Pancreas (tissue), 10 donors: ENCODE results near the gene FCAR. TPM values are rescaled to one million over a fixed set of nuclear protein-coding genes. Genes with fewer than 3 reads are reported as not detected.
"Not testable (repeated sequence)": the region's sequence is repeated elsewhere in the genome, so short reads cannot be mapped to it uniquely, and the experiment has no call there.

Experiments
- ATAC-seq, 4 donors: fragments of 200-7000 bp; cut with Tn5 transposase; one replicate each; pipeline versions ENCODE4 v1.8.0 to v1.9.1; 2020; ENCODE audit warnings: mild to moderate bottlenecking in 4 of 4, moderate library complexity in 4 of 4
- DNase-seq, 6 donors: peaks; one replicate each; pipeline ENCODE4 v3.0.0-alpha.2; 2020
- FAIRE-seq: peaks from 2 replicates; lab custom pipeline; 2012; peaks lifted over from hg19 to GRCh38; lab: Jason Lieb, UNC
- H3K27ac ChIP-seq, 4 donors: fragments of 200-600 bp; sonication (generic); 1 replicate in 3 of 4; 2 replicates in 1 of 4; pipeline versions ENCODE4 v1.5.0 to v1.8.0; 2020
- H3K27me3 ChIP-seq, 4 donors: fragments of 200-600 bp; one replicate each; pipeline ENCODE4 v1.8.0; 2021
- H3K36me3 ChIP-seq, 3 donors: fragments of 200-600 bp; sonication (generic) in 1 of 3; one replicate each; pipeline versions ENCODE4 v1.5.0 to v1.8.0; 2020 to 2021
- H3K4me1 ChIP-seq, 3 donors: fragments of 200-600 bp; one replicate each; pipeline ENCODE4 v1.8.0; 2021
- H3K4me3 ChIP-seq, 4 donors: fragments of 200-600 bp; sonication (generic) in 2 of 4; one replicate each; pipeline versions ENCODE4 v1.5.0 to v1.8.0; 2020 to 2021
- H3K9me3 ChIP-seq, 4 donors: fragments of 200-600 bp; one replicate each; pipeline ENCODE4 v1.8.0; 2021
- WGBS, 2 donors: extraction: QIAGEN DNeasy Blood & Tissue Kit; methylation state at CpG; one replicate each; pipeline ENCODE4 v1.1.7; 2013; 5-methylcytosine and 5-hydroxymethylcytosine counted together
- intact Hi-C, 3 donors: fragments of 100-400 bp; cut with DNase I; formaldehyde crosslinking; loops; one replicate each; pipeline versions ENCODE4 v1.11.1 to v1.14.2; 2022
- polyA plus RNA-seq, 2 donors: library from polyadenylated mRNA; stranded (reverse); fragments of 200-250 nt; gene quantifications; one replicate each; pipeline ENCODE4 v1.2.3, GENCODE V29; 2013
- total RNA-seq, 6 donors: library from RNA; stranded (reverse); fragmentation: NEBNext Ultra II Directional in 4 of 6; extraction: Animal tissue kit (Norgen Biotek cat#: 25700) in 4 of 6; gene quantifications; one replicate each; pipeline versions ENCODE4 v1.2.1 to v1.2.4, GENCODE V29; 2021 to 2023
- TF ChIP-seq, protein P1 (sequence below), 4 donors: fragments of 200-600 bp; sonication (generic) in 3 of 4; IDR thresholded peaks; one replicate each; pipeline versions ENCODE4 v1.5.0 to v1.8.0; 2021; ENCODE audit warnings: antibody characterized with exemption in 4 of 4
- donor health status: healthy with polysubstance abuse.
- donor health status: DM: no; HTN: no; CAD: no; lungs with moderate emphysema.
- donor health status: DM: no; HTN: no; CAD: no.
- donor health status: control.
- donor health status: control.
- donor health status: Bipolar disorder and iron deficiency.
- donor health status: DM: yes; HTN: yes; CAD: no.
- donor health status: DM: no; HTN: no; CAD: no.
- donor health status: DM: no; HTN: no; CAD: no.
- donor health status: DM: yes; HTN: yes; CAD: no.

The FCAR gene
- total and polyA plus RNA-seq, 8 donors, result 0.07 to 0.64 (median 0.29) TPM; not detected in 5

DNA sequence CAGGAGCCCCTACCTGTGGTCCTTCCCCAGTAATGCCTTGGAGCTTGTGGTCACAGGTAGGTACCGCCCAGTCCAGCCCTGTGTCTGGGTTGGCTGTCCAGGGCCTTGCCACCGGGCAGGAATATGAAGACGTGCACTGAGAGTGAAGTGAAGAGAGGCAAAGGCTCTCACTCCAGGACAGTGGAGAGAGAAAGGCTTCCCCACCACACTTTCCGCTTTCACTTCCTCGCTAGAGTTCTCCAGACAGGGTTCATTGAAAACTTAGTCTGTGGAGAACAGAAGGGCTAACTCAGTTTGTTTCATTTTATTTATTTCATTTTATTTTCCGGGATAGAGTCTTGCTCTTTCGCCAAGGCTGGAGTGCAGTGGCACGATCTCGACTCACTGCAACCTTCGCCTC is 14.2 kb downstream of the FCAR start:
- TF ChIP-seq, protein P1, sequence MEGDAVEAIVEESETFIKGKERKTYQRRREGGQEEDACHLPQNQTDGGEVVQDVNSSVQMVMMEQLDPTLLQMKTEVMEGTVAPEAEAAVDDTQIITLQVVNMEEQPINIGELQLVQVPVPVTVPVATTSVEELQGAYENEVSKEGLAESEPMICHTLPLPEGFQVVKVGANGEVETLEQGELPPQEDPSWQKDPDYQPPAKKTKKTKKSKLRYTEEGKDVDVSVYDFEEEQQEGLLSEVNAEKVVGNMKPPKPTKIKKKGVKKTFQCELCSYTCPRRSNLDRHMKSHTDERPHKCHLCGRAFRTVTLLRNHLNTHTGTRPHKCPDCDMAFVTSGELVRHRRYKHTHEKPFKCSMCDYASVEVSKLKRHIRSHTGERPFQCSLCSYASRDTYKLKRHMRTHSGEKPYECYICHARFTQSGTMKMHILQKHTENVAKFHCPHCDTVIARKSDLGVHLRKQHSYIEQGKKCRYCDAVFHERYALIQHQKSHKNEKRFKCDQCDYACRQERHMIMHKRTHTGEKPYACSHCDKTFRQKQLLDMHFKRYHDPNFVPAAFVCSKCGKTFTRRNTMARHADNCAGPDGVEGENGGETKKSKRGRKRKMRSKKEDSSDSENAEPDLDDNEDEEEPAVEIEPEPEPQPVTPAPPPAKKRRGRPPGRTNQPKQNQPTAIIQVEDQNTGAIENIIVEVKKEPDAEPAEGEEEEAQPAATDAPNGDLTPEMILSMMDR (IDR thresholded peaks at IDR 0.05), result no peak
- no peak overlapping the region for H3K4me3 ChIP-seq
- ATAC-seq (no peak), FAIRE-seq (no peak), DNase-seq (no peak)
- H3K9me3 ChIP-seq, result no peaks in the 10 kb centered on the region
- no peaks in the 10 kb centered on the region for H3K27me3 ChIP-seq
- H3K36me3 ChIP-seq, result no peaks in the 10 kb centered on the region
- intact Hi-C loops, result no loop called here
- no peaks in the 10 kb centered on the region for H3K4me1 ChIP-seq
- 69 to 79% methylated on average over 10 of the region's 10 CpGs for WGBS, 2 donors
- H3K27ac ChIP-seq, result no peak overlapping the region

DNA sequence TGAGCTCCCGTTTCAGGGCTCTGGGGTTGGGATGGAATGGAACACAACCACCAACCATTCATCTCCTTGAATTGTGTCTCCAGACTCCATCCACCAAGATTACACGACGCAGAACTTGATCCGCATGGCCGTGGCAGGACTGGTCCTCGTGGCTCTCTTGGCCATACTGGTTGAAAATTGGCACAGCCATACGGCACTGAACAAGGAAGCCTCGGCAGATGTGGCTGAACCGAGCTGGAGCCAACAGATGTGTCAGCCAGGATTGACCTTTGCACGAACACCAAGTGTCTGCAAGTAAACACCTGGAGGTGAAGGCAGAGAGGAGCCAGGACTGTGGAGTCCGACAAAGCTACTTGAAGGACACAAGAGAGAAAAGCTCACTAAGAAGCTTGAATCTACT is 15.5 kb downstream of the FCAR start:
- Histone ChIP-seq H3K27me3 (no peaks in the 10 kb centered on the region), H3K27ac (no peak overlapping the region), H3K36me3 (no peaks in the 10 kb centered on the region), H3K9me3 (no peaks in the 10 kb centered on the region), H3K4me1 (no peaks in the 10 kb centered on the region), H3K4me3 (no peak overlapping the region)
- TF ChIP-seq, protein P1 (IDR thresholded peaks at IDR 0.05), result no peak
- no peak for DNase-seq
- 65 to 79% methylated on average over 11 of the region's 11 CpGs for WGBS, 2 donors
- intact Hi-C loops, result no loop called here
- FAIRE-seq, result no peak
- ATAC-seq, result no peak

DNA sequence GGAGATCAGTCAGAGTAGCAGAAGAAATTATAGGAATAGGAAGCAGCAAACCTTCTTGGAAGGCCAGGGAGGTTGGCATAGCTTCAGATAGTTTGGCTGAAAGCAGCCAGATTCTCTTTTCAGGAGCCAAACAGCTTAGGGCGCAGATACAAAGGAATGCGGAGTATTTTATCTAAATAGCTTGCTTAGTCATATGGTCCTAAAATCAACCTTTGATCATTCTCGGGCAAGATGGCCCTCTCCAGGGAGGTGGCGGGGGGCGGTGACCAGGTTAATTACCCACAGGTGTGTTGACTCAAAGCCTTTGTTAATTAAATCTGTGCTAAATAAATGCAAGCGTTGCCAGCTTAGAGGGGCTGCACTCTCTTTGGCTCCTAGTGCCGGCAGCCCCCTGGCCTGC is 19.4 kb downstream of the FCAR start:
- Histone ChIP-seq H3K4me1 (no peaks in the 10 kb centered on the region), H3K27me3 (no peaks in the 10 kb centered on the region), H3K36me3 (no peaks in the 10 kb centered on the region), H3K4me3 (no peak overlapping the region), H3K9me3 (no peaks in the 10 kb centered on the region), H3K27ac (no peak overlapping the region)
- DNase-seq (no peak), ATAC-seq (no peak), FAIRE-seq (no peak)
- TF ChIP-seq, protein P1 (IDR thresholded peaks at IDR 0.05), result no peak
- WGBS, 2 donors, result 25 to 28% methylated on average over 7 of the region's 7 CpGs
- intact Hi-C loops, result no loop called here

DNA sequence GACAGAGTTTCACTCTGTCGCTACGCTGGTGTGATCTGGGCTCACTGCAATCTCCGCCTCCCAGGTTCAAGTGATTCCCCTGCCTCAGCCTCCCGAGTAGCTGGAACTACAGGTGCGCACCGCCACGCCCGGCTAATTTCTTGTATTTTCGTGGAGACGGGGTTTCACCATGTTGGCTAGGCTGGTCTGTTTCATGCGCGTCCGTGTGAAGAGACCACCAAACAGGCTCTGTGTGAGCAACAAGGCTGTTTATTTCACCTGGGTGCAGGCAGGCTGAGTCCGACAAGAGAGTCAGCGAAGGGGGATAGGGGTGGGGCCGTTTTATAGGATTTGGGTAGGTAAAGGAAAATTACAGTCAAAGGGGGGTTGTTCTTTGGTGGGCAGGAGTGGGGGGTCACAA is 20.1 kb downstream of the FCAR start:
- 74 to 78% methylated on average over 16 of the region's 16 CpGs for WGBS, 2 donors
- intact Hi-C loops, H3K9me3 ChIP-seq, H3K4me1 ChIP-seq, ATAC-seq, H3K4me3 ChIP-seq, H3K36me3 ChIP-seq, H3K27me3 ChIP-seq, H3K27ac ChIP-seq, FAIRE-seq, DNase-seq: not testable (repeated sequence)

GRCh38 chr19:54896036-54896435 is 22.0 kb downstream of the FCAR start:
- no peaks in the 10 kb centered on the region for H3K27me3 ChIP-seq
- DNase-seq, result no peak
- intact Hi-C loops, result no loop called here
- ATAC-seq, result no peak
- no peak overlapping the region for H3K27ac ChIP-seq
- no peak for FAIRE-seq
- H3K4me1 ChIP-seq, result no peaks in the 10 kb centered on the region
- no peaks in the 10 kb centered on the region for H3K9me3 ChIP-seq
- no peak overlapping the region for H3K4me3 ChIP-seq
- H3K36me3 ChIP-seq, result no peaks in the 10 kb centered on the region
- 55 to 77% methylated on average over 2 of the region's 2 CpGs for WGBS, 2 donors
- TF ChIP-seq, protein P1 (IDR thresholded peaks at IDR 0.05), result no peak

- H3K4me3 ChIP-seq, H3K27me3 ChIP-seq, H3K4me1 ChIP-seq, FAIRE-seq, H3K9me3 ChIP-seq, ATAC-seq, intact Hi-C loops, H3K27ac ChIP-seq, DNase-seq, H3K36me3 ChIP-seq: not testable (repeated sequence)
- 41 to 45% methylated on average over 7 of the region's 7 CpGs for WGBS, 2 donors
Observed at GRCh38 chr19:54898685-54899084, 24.6 kb downstream of the FCAR start.

- not testable (repeated sequence) for DNase-seq
- 65 to 69% methylated on average over 9 of the region's 9 CpGs for WGBS, 2 donors
Observed at GRCh38 chr19:54899646-54900045, 25.6 kb downstream of the FCAR start.

DNA sequence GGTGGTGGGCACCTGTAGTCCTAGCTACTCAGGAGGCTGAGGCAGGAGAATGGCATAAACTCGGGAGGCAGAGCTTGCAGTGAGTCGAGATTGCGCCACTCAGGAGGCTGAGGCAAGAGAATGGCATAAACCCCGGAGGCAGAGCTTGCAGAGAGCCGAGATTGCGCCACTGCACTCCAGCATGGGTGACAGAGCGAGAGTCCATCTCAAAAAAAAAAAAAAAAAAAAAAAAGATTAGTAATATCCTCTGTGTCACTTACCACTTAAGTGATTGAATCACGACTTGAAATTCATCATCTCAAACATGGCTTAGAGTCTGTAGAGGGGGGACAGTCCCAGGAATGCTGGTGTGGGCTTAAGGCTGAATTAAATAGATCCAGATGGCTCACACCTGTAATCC is 27.1 kb downstream of the FCAR start:
- intact Hi-C loops, H3K27me3 ChIP-seq, H3K36me3 ChIP-seq, FAIRE-seq, H3K27ac ChIP-seq, ATAC-seq, H3K4me1 ChIP-seq, H3K9me3 ChIP-seq, H3K4me3 ChIP-seq: not testable (repeated sequence)
- DNase-seq, result peak in 1 of 6 donors; percentile 16
- 68 to 81% methylated on average over 7 to 8 of the region's 8 CpGs for WGBS, 2 donors

More at GRCh38 chr19:54899646-54900045, 25.6 kb downstream of the FCAR start:
- intact Hi-C loops, H3K4me3 ChIP-seq, H3K4me1 ChIP-seq, H3K27ac ChIP-seq, H3K36me3 ChIP-seq, H3K9me3 ChIP-seq, FAIRE-seq, ATAC-seq, H3K27me3 ChIP-seq: not testable (repeated sequence)
